CD4-positive, alpha-beta T cell treated with Interferon gamma for 1 hour (primary cell): ENCODE data around the gene GNB1L.

Experiments
- DNase-seq: peaks from one replicate; pipeline ENCODE4 v3.0.0-alpha.2; 2020

The GNB1L gene

DNA sequence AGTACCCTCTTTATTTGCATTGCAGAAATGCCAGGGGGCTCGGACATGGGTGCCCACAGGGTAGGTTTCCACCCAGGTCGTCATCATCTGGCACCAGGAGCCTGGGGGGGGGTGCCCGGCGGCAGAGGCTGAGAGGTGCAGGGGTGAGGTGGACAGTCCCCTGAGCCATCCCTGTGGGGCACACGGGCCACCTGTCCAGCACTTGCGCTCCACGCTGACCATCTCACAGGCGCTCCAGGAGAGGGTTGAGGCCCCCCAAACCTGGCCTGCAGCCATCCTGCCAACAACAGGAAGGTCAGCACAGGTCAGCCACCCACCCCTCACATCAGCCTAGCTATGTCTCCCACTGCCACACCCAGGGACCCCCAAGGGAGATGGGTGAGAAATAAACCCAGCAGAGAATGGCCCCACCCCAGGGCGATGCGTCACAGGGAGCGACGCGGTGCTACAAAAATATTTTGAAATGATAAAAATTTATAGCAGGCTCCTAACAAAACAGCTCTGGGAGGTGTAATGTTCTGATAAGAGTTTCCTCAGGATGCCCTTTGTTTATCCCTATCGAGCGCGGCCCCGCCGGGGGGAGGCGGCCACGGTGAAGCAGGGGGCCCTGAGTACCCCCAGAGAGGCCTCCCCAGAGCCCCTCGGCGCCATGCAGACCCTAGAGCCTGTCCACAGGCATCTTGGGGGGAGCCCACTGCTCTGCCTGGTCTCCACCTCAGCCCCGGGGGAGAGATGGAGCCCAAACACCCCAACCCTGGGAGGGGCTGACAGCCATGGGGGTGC, 21.0 kb upstream of the GNB1L start:
- no peak for DNase-seq

DNA sequence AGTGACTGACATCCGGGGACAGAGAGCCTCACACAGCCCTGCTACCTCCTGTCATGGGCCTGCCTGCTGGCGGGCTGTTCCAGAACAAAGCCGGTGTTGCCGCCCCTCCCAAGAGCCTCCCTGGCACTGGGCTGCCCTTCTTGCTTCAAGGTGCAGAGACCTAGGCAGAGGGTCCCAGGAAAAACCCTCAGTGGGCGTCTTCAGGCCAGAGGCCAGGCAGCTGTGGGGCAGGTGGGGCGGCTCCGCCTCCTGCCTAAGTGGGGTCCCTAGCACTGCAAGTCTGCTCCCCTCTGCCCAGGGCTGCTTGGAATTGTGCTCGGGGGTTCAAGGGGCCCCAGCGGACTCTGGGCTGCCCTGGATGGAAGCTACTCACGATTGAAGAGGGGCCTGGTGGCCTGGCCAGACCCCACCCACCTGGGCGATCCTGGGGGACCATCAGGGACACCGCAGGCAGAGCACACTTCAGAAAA, 20.4 kb upstream of the GNB1L start:
- no peak for DNase-seq

DNA sequence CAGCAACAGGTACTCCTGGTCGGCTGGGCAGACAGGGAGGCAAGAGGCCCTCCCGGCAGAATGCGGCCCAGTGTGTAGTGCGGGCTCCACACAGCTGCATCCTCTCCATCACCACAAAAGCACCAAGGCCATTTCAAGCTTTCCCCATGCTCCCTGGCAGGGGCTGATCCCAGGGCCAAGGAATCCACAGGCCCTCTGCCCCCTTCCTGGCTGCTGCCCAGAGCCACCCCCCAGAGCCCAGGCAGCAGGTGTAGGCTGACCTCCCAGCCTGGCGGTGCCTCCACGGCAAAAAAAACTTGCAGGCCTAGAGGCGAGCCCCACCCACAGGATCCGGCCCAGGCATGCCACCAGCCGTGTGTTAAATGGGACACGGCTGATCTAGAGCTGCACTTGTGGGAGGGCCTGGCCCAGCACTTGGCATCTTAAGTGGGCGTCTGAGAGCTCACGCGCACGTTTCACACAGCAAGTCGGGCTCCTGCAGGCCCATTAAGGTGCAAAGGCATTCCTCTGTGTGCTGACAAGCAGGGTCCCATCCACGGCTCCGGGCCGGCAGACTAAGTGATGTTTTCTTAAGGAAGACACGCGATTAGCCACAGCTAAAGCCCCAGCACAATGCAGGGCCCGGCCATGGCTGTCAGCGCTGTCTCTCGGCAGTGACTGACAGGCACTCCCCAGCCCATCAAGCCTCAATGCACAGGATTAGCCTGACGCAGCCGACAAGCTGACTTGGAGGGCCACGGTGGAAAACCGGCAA, 19.8 kb upstream of the GNB1L start:
- DNase-seq, result no peak

DNA sequence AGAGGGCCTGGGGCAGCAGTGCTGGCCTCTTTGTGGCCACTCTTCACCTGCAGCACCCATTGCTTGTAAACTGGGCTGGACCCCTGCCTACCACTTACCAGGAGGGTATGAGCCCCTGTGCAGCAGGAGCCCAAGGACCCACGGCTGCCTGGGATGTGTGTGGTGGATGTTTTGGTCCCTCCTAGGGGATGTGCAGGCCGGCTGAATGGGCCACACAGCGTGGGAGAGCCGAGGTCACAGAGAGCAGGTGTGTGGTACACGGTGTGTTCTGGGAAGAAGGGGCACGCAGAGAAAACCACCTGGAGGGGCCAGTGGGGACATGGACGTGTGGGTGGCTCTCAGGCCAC, 19.3 kb upstream of the GNB1L start:
- DNase-seq, result no peak

DNA sequence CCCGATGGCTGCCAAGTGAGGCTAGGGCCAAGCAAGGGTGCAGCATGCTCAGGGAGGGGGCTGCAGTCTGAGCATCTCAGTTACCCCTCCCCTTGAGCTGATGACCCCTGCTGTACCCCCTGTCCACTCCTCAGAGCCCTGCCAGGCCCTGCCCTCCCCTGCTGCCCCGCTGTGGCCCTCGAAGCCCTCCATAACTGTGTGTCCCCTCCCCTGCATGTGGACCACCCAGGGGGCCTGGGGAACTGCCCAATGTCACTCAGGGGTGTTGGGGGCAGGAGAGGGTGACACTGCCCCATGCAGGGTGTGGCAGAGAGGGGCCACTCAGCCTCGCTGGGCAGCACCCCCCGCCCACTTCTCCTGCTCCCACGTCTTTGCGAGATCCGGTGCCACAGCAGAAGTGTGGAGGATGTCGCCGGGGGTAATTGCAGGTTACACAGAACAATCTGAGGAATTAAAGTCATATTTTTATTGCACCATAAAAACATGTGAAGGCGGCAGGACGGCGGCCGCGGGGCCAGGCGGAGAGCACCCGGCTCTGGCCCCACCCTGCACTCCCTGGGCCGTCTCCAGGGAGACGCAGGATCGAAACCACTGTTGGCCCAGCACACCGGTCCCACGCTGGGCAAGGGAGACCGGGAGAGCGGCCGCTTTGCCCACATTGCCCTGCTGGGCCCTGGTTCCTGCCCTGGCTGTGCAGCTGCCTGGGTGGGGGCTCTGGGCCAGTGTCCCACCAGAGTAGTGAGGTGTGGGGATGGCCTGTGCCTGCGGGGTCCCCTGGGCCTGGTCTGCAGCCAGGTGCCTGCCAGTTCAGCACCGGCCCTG, 18.7 kb upstream of the GNB1L start:
- no peak for DNase-seq

DNA sequence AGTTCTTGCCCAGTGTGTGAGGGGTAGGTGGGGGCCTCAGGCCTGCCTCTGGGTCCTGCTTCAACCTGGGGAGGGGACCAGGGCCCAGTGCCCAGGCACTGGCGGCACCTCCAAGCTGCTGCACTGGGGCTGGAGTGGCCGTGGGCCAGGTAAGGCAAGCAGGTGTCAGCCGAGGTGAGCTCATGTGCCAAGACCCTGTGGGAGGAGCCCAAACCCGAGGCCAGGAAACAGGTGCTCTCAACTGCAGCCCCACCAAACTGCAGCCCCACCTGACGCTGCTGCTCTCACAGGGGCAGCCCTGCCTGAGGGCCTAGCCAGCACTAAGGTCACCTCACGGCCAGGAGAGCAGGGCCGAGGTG, 18.1 kb upstream of the GNB1L start:
- DNase-seq, result no peak

DNA sequence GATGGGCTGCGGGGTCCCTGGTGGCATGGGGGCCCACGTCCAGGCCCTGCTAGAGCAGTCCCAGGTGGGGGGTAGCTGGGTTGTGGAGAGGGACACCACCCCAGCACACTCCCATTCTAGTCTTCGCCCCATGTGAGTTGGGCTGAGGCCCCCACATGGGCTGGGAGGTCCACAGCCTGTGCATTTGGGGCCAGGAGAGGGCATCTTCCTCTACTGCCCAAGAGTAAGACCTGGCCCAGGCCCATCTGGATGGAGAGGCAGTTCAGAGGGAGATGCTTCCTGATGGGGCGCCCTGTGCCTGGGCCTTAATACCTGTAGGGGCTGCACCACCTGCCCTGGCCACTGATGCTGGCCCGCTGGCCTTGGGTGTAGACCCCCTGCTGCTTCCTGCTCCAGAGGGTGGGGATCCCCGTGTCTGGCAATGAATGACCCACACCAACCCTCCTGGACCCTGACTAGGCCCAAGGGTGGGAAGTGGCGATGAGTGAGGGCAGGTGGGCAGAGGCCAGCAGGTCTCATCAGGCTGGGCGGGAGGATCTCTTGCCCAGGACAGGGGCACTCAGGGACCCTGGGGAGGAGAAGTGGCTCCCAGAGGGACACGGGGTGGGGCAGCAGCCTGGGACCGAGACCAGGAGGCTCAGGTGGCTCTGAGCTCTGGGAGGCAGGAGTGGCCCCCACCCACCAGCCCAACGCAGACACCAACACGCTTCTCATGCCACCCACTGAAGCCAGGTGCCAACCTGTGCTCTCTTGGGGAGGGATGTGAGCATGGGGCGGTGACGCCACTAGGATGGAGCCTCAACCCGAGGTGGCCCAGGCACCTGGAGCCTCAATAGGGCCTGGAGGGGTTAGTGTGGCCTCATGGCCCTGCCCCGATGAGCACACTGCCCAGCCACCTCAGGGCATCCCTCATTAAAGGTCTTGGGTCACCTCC, 17.4 kb upstream of the GNB1L start:
- DNase-seq, result no peak

DNA sequence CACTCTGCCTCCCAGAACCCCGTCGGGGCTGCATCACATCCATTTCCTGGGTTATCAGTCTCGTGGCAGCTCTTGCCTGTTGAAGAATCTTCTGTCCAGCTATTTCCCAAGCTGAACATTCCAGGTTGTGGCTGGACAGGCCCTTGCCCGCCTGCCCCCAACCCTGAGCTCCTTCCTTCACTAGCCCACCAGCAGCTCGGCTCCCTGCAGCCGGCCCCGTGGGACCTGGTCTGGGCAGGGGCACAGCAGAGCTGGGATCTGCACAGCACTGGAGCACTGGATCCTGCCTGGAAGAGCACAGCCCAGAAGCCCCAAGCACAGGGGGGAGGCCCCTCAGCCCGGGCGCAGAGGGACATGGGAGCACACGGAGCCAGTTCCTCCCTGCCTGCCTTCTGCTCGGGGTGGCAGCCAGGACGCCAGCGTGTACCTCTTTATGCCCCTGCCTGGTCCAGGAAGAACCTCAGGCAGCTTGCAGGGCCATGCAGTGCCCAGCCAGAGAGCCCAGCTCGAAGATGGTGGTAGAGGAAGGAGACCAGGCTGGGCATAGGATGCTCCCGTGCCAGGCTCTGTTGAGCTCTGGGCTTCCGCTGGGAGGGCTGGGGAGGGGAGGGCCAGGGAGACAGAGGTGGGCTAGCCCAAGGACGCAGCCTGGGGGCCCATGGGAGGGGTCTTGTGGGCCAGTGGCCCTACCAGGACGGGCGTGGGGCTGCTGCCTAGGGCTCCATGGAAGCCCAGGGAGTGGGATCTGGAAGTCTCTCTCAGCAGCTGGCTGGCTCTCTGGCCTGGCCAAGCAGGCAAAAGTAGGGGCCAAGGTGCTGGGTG, 16.6 kb upstream of the GNB1L start:
- no peak for DNase-seq

DNA sequence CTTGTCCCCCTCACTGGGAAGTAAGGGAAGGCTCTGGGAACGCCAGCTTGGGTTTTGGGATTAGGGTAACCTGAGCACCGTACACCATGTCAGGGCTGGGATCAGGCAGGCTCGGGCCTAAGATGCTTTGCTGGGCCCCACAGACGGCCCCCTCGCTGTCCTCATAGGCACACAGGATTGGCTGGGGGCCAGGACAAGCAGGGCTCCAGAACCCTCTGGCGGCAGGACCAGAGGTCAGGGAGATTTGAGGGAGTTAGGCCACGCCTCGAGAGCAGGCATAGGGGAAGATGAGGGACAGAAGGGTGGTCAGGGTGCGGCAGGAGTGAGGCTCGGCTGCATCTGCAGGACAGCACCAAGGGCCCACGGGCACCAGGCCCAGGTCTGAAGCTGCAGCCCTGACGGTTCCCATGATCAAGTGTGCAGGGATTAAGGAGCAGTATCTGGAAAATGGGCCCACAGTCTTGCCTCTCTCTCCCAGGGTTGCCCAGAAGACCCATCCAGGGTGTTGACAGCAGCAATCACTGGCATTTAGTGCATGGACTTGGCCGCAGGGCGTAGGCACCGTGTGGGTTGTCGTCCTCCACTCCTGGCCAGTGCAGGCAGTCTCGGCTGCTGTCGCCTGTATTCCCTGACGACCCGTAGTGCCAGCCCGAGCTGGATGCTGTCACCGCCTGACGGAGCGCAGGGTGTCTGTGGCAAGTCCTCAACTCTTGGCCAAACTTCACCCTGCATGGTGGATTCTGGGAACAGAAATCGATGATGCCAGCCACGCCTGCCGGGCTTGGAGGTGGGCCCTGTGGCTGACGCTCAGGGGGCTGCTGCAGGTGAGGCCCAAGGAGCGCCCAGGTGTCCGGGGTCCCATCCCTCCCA, 15.7 kb upstream of the GNB1L start:
- no peak for DNase-seq

DNA sequence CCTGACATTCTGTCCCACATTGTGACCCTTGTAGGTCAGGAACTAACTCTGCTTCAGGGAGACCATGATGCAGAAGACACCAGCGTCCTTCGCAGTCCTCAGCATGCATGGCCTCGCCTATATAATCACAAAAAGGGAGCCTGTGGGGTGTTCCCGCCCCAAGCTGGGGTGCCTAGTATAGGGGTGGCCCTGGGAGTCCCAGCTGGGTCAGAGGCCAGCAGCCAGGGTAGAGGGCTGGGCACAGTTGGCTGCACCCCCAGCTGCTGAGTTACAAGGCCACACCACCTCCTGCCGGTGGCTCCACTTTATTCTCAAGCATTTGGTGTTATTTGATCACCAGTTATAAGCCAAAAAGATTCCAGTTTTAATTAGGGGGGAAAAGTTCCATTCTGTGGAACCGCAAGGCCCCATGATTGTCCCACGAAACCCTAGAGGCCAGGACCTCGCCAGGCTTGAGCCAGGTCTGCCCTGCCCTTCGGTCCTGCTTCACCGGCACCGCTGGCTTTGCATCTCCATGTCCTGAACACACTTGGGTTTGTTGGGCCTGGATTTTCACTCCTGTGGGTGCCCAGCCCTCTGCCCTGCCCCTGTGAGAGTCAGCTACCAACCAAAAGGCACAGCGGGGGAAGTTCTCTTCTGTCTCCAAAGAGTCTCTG, 15.0 kb upstream of the GNB1L start:
- DNase-seq, result no peak

DNA sequence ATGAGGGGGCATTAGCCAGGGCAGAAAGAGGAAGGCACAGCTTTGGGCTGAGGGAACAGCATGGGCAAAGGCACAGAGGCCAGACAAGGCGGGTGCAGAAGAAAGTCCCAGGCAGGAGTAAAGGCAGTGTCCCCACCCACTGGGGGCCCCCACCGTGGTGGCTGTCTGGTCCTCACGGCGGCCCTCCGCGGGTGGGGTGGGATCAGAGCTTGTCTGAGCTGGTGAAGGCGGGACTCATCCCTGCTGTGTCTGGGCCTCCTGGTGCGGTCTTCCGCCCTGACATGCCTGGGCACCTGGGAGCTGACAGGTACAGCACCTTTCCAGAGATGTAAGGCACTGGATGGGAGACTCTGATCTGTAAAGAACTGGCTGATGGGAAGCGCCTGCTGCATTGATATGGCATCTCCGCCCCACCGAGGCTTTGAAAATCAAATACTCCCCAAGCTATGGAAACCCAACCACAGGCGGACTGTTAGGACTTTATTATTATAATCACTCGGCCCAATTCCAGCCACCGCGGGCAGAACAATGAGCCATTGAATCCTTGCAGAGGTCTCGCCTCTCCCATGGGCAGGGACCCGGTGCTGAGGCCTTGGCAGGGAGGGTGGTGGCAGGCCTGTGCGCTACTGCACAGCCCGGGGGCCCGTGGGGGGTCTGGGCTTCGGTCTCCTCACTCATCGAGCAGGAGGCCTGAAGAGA, 14.2 kb upstream of the GNB1L start:
- no peak for DNase-seq

DNA sequence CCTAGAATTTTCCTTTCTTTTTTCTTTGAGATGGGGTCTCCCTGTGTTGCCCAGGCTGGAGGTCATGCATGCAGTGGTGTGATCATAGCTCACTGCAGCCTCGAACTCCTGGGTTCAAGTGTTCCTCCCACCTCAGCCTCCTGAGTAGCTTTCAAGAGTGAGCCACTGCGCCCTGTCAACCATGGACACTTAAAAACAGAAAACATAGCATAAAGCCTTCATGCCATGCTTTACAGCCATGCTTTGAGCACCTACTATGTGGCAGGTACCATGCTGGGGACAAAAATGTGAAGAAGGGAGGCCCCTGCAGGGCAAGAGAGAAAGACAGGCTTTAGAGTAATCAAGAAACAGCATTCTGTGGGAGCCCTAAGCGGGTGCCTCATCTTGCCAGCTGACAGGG, 13.7 kb upstream of the GNB1L start:
- no peak for DNase-seq

DNA sequence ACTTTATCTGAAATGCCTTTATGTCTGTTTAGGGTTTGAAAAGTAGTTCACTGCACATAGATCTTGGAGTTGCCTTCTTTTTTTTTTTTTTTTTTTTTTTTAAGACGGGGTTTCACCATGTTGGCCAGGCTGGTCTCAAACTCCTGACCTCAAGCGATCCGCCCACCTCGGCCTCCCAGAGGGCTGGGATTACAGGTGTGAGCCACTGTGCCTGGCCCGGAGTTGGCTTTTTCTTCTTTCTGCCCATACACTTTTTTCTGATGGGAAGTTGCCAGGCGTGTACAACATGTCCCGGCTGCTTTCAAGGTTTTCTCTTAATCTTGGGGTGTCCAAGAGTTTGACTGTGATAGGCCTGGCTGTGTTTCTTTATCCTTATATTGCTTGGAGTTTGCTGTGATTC, 12.9 kb upstream of the GNB1L start:
- no peak for DNase-seq

DNA sequence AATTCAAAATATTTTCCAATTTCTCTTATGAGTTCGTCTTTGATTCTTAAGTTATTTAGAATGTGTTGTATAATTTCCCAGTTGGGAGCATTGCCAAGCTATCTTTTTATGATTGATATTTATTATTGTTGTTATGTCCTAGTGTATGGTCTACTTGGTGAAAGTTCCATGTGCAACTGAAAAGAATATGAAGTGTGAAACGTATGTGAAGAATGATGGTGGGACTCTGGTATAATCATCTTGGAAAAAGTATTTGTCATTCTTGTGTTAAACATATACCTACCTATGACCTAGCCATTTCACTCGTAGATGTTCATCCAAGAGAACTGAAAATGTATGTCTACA, 12.0 kb upstream of the GNB1L start:
- DNase-seq, result no peak

DNA sequence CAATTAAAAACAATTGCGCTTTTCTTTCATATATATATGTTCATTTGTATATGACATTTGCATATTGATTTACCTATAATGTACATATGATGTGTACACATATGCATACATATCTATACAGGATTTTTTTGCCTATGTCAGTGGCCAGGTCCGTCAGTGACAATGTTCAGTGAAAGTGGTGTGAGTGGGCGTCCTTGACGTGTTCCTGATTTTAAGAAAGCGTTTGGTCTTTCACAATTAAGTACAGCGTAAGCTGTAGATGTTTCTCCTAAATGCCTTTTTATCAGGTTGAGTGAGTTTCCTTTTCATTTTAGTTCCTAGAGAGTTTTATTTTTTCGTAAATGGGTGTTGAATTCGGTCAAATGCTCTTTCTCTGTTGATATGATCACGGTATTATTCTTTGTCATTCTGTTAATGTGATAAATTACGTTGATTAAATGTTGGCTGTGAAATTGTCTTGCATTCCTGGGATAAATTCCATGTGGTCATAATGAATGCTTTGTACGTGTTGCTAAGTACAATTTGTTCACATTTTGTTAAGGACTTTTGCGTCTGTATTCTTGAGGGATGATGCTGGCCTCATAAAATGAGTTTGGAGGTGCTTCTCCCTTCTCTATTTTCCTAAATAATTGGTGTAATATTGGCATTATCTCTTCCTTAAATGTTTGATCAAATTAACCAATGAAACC, 10.6 kb upstream of the GNB1L start:
- no peak for DNase-seq

DNA sequence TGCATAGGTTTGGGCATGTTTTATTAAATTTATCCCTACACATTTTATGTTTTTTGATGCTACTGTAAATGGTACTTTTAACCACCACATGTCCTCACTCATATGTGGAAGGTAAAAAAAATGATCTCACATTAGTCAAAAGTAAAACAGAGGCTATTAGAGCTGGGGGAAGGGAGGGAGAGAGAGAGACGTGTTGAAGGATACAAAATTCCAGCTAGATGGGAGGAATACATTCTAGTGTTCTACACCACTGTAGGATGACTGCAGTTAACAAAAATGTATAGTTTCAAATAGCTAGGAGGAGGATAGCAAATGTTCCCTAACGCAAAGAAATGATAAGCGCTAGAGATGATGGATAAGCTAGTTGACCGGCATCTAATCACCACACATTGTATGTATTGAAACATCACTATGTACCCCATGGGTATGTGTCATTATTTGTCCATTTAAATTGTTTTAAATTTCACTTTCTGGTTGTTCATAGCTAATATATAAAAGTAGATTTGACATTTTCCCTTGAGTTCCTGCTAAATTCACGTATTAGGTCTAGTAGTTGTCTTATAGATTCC, 9.9 kb upstream of the GNB1L start:
- no peak for DNase-seq

DNA sequence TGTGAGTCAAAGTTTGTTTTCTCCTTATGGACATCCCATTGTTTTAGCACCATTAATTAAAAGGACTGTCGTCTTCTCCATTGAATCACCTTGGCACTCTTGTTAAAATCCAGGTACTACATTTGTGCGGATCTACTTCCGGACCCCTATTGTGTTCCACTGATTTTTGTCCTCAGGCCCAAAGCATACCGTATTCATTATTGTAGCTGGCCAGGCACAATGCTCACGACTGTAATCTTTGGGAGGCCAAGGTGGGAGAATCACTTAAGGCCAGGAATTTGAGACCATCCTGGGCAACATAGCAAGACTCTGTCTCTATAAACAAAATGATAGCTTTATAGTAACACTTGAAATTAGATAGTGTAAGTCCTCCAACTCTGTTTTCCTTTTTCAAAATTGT, 8.9 kb upstream of the GNB1L start:
- no peak for DNase-seq

DNA sequence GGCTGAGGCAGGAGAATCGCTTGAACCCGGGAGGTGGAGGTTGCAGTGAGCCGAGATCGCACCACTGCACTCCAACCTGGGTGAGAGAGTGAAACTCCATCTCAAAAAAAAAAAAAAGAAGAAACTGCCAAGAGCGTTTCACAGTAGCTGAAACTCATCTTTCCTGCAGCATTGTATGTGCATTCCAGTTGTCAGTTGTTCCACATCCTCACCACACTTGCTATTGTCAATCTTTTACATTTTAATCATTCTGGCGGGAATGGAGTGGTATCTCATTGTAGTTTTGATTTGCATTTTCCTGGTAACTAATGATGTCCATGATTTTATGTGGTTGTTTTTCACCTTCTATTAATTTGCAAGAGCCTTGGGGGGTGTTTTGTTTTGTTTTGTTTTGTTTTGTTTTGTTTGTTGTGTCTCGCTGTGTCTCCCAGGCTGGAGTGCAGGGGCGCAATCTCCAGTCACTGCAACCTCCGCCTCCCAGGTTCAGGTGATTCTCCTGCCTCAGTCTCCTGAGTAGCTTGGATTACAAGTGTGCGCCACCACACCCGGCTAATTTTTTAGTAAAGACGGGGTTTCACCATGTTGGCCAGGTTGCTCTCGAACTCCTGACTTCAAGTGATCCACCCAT, 8.1 kb upstream of the GNB1L start:
- no peak for DNase-seq
